Osteoblast (primary cell): ENCODE data around the gene ACE2. TPM values are rescaled to one million over a fixed set of nuclear protein-coding genes. Genes with fewer than 3 reads are reported as not detected.

Source experiments
- DNase-seq: peaks from one replicate; pipeline ENCODE4 v3.0.0; 2011; ENCODE audit warnings: low spot score, mixed read lengths; ENCODE audit not compliant: insufficient read length; ENCODE audit errors: missing footprints
- H2AFZ ChIP-seq: 2 replicates; pipeline ENCODE4 v1.6.0; 2011; ENCODE audit warnings: mild to moderate bottlenecking, low read length
- H3K27ac ChIP-seq: 2 replicates; pipeline ENCODE4 v1.5.1; 2011; ENCODE audit warnings: mild to moderate bottlenecking, low read depth, low read length, moderate library complexity
- H3K27me3 ChIP-seq: 2 replicates; pipeline ENCODE4 v1.6.0; 2012; ENCODE audit warnings: mild to moderate bottlenecking, control low read depth, inconsistent platforms, low read length, moderate library complexity; ENCODE audit not compliant: insufficient read depth
- H3K36me3 ChIP-seq: 2 replicates; pipeline ENCODE4 v1.5.1; 2011; ENCODE audit warnings: mild to moderate bottlenecking, low read length, control low read depth, moderate library complexity; ENCODE audit not compliant: insufficient read depth
- H3K4me1 ChIP-seq: 2 replicates; pipeline ENCODE4 v1.5.1; 2011; ENCODE audit warnings: mild to moderate bottlenecking, low read length, control low read depth, moderate library complexity; ENCODE audit not compliant: insufficient read depth
- H3K4me2 ChIP-seq: 2 replicates; pipeline ENCODE4 v1.6.0; 2011; ENCODE audit warnings: mild to moderate bottlenecking, low read length; ENCODE audit not compliant: insufficient read depth
- H3K4me3 ChIP-seq: fragments of 200-600 bp; sonication (generic); 3 replicates; pipeline ENCODE4 v1.5.1; 2012; ENCODE audit warnings: mild to moderate bottlenecking, low read length, inconsistent platforms; ENCODE audit not compliant: insufficient read depth
- H3K79me2 ChIP-seq: 2 replicates; pipeline ENCODE4 v1.6.0; 2012; ENCODE audit warnings: mild to moderate bottlenecking, low read length, control low read depth, inconsistent platforms; ENCODE audit not compliant: insufficient read depth
- H3K9me3 ChIP-seq: 2 replicates; pipeline ENCODE4 v1.5.1; 2011; ENCODE audit warnings: low read depth, low read length, control low read depth
- H4K20me1 ChIP-seq: 2 replicates; pipeline ENCODE4 v1.6.0; 2012; ENCODE audit warnings: mild to moderate bottlenecking, low read length, control low read depth; ENCODE audit not compliant: insufficient read depth
- total RNA-seq: library from RNA; depleted of rRNA; stranded (reverse); fragments of >200 nt; gene quantifications from 2 replicates; pipeline ENCODE4 v1.2.3, GENCODE V29; 2012
- TF ChIP-seq, protein P1 (sequence below): IDR thresholded peaks from 2 replicates; pipeline ENCODE4 v1.5.1; 2011; ENCODE audit warnings: mild to moderate bottlenecking, low read depth, low read length, moderate library complexity; ENCODE audit errors: extremely low read depth

The ACE2 gene
- total RNA-seq, 1 donor = not detected

DNA sequence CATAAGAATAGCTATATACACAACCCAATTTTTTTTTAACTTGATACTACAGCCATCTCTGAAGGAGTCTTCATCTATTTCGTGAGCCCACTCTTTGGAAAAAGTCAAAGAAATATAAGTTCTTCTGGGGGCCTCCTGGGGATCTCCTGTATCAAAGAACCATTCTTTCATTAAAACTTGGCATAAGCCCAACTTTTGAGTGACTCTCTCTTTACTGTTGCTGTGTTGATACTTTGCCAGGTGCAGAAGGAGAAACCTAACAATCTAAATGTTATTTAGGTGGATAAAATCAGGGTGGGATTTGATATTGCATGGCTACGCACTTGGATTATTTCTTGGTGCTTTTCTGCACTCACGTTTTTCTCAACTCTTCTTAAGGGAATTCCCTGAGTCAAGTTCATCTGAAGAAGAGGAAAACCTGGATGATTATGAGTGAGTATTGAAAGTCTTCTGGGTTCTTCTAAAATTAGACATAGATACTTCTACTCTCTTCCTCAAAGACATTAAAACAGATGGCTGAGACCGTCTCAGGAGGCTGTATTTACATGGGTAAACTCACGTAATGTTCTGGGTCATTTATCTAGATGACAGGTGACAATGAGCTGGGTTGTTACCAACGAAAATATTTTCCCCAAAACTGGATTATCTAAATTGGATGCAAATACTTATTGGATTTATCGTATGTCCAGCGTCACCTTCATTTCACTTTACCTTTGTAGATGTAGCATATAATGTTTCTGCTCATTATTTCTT lies 74.9 kb downstream of the ACE2 start:
- Histone ChIP-seq H3K79me2 (no peaks in the 10 kb centered on the region), H3K9me3 (no peaks in the 10 kb centered on the region), H3K4me1 (no peaks in the 10 kb centered on the region), H3K4me3 (no peak overlapping the region), H3K27ac (no peak overlapping the region), H3K4me2 (no peak overlapping the region), H2AFZ (no peak overlapping the region), H4K20me1 (no peaks in the 10 kb centered on the region), H3K27me3 (peaks cover 6% of the 10 kb centered on the region), H3K36me3 (no peaks in the 10 kb centered on the region)
- TF ChIP-seq, protein P1, sequence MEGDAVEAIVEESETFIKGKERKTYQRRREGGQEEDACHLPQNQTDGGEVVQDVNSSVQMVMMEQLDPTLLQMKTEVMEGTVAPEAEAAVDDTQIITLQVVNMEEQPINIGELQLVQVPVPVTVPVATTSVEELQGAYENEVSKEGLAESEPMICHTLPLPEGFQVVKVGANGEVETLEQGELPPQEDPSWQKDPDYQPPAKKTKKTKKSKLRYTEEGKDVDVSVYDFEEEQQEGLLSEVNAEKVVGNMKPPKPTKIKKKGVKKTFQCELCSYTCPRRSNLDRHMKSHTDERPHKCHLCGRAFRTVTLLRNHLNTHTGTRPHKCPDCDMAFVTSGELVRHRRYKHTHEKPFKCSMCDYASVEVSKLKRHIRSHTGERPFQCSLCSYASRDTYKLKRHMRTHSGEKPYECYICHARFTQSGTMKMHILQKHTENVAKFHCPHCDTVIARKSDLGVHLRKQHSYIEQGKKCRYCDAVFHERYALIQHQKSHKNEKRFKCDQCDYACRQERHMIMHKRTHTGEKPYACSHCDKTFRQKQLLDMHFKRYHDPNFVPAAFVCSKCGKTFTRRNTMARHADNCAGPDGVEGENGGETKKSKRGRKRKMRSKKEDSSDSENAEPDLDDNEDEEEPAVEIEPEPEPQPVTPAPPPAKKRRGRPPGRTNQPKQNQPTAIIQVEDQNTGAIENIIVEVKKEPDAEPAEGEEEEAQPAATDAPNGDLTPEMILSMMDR = no peak
- DNase-seq = no peak

DNA sequence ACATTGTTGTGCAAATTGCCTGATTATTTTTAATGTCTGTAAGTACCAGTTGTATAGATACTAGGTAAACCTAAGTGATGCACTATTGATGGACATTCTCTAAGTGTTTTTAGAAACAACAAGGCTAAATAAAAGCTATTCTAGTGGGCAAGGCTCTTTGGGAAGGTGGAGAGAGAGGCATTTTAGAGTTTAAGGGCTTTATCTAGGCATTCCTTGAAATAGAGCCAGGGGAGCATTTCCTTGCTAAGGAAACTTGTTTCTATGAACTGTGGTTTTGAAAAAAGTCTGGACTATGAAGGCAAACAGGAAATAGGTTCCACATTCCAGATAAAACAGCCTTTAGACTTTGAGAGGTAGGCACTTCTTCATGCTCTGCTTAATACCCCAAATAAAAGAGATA lies 76.3 kb downstream of the ACE2 start:
- Histone ChIP-seq H2AFZ (no peak overlapping the region), H3K27ac (no peak overlapping the region), H3K9me3 (no peaks in the 10 kb centered on the region), H3K4me2 (no peak overlapping the region), H3K36me3 (no peaks in the 10 kb centered on the region), H3K4me3 (no peak overlapping the region), H3K27me3 (peaks cover 11% of the 10 kb centered on the region), H4K20me1 (no peaks in the 10 kb centered on the region), H3K4me1 (no peaks in the 10 kb centered on the region), H3K79me2 (no peaks in the 10 kb centered on the region)
- no peak for DNase-seq
- TF ChIP-seq, protein P1 = no peak

DNA sequence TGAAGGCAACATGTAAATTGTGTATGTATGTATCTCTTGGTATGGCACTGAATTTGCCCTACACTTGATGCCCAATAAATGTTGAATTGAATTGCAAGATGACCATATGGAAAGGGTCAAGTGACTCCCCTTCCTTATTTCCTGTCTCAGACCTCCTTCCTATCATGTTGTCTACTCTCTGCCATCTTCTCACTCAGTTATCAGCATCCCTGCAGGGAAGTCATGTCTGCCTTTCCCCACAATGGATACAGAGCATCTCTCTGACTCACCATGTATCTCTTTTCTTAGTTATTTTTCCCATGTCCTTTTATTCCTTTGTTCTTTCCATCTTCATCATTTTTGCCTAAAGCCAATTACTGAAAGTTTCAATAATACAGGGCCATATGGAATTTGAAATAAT lies 77.7 kb downstream of the ACE2 start:
- Histone ChIP-seq H3K79me2 (no peaks in the 10 kb centered on the region), H3K4me1 (no peaks in the 10 kb centered on the region), H4K20me1 (no peaks in the 10 kb centered on the region), H3K4me2 (no peak overlapping the region), H3K27ac (no peak overlapping the region), H3K36me3 (no peaks in the 10 kb centered on the region), H3K27me3 (peaks cover 11% of the 10 kb centered on the region), H3K9me3 (no peaks in the 10 kb centered on the region), H3K4me3 (no peak overlapping the region), H2AFZ (no peak overlapping the region)
- TF ChIP-seq, protein P1 = no peak
- no peak for DNase-seq

DNA sequence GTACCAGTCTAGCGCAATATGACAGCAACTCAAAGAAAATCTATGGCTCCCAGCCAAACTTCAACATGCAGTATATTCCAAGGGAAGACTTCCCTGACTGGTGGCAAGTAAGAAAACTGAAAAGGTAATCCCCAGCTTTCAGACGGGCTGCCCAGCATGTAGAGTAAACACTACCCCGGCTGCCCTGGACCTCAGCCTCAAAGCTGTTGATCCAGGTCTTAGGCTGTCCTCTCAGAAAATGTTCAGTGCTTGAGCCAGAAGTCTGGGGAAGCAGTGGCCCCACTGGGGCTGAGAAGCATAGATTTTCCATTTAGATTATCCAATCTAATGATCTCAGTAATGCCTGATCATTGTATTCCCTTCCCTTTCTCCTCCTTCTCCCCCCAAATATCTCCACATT lies 78.3 kb downstream of the ACE2 start:
- no peak overlapping the region for H3K4me2 ChIP-seq
- H3K4me1 ChIP-seq = no peaks in the 10 kb centered on the region
- no peaks in the 10 kb centered on the region for H3K79me2 ChIP-seq
- TF ChIP-seq, protein P1 = no peak
- no peak overlapping the region for H3K4me3 ChIP-seq
- no peak overlapping the region for H3K27ac ChIP-seq
- H3K9me3 ChIP-seq = no peaks in the 10 kb centered on the region
- no peaks in the 10 kb centered on the region for H4K20me1 ChIP-seq
- H2AFZ ChIP-seq = no peak overlapping the region
- peaks cover 7% of the 10 kb centered on the region for H3K27me3 ChIP-seq
- DNase-seq = no peak
- H3K36me3 ChIP-seq = no peaks in the 10 kb centered on the region
